Endothelial cell (in vitro differentiated cells): ENCODE results near the gene ADAMTS2. TPM values are rescaled to one million over a fixed set of nuclear protein-coding genes. Genes with fewer than 3 reads are reported as not detected.
A peak's percentile ranks its signal among the peaks of the same experiment; 100 is the strongest.

Experiments used
- DNase-seq: peaks from one replicate; pipeline ENCODE4 v3.0.0; 2021; ENCODE audit warnings: low spot score
- H3K27ac Mint-ChIP-seq: one replicate; pipeline ENCODE4 v1.8.0; 2021; ENCODE audit warnings: mixed read lengths, inconsistent platforms; ENCODE audit not compliant: unreplicated experiment
- H3K27me3 Mint-ChIP-seq: one replicate; pipeline ENCODE4 v1.8.0; 2021; ENCODE audit warnings: mild to moderate bottlenecking, moderate library complexity, mixed read lengths, inconsistent platforms; ENCODE audit not compliant: unreplicated experiment
- H3K36me3 Mint-ChIP-seq: one replicate; pipeline ENCODE4 v1.8.0; 2021; ENCODE audit warnings: mild to moderate bottlenecking, low read depth, mixed read lengths, inconsistent platforms; ENCODE audit not compliant: unreplicated experiment
- H3K4me1 Mint-ChIP-seq: one replicate; pipeline ENCODE4 v1.8.0; 2021; ENCODE audit warnings: mild to moderate bottlenecking, mixed read lengths, inconsistent platforms; ENCODE audit not compliant: unreplicated experiment
- H3K4me3 Mint-ChIP-seq: one replicate; pipeline ENCODE4 v1.8.0; 2021; ENCODE audit warnings: mild to moderate bottlenecking, mixed read lengths, inconsistent platforms; ENCODE audit not compliant: unreplicated experiment
- H3K9me3 Mint-ChIP-seq: one replicate; pipeline ENCODE4 v1.8.0; 2021; ENCODE audit warnings: mixed read lengths, inconsistent platforms; ENCODE audit not compliant: unreplicated experiment
- CTCF ChIP-seq: fragments of 200-600 bp; sonication (generic); IDR thresholded peaks from one replicate; pipeline ENCODE4 v1.5.0; 2021; ENCODE audit warnings: antibody characterized with exemption; ENCODE audit not compliant: unreplicated experiment
- total RNA-seq: library from RNA; stranded (reverse); fragmentation: NEBNext Ultra II Directional; extraction: Animal tissue kit (Norgen Biotek cat#: 25700); gene quantifications from one replicate; pipeline ENCODE4 v1.2.1, GENCODE V29; 2021; ENCODE audit not compliant: unreplicated experiment

Gene ADAMTS2
- total RNA-seq, 1 donor from 2014 or later: 1.5 TPM

- no peak for DNase-seq
- no peak for TF ChIP-seq CTCF
- H3K27me3 Mint-ChIP-seq: peaks cover 10% of the 10 kb centered on the region
- H3K36me3 Mint-ChIP-seq: peaks cover 10% of the 10 kb centered on the region
- H3K4me1 Mint-ChIP-seq: no peaks in the 10 kb centered on the region
- H3K27ac Mint-ChIP-seq: no peak overlapping the region
- H3K4me3 Mint-ChIP-seq: no peak overlapping the region
- peaks cover 13% of the 10 kb centered on the region for H3K9me3 Mint-ChIP-seq
Measured at GRCh38 chr5:179120951-179121666, 224.2 kb downstream of the ADAMTS2 start.

- peaks cover 10% of the 10 kb centered on the region for H3K27me3 Mint-ChIP-seq
- peaks cover 13% of the 10 kb centered on the region for H3K9me3 Mint-ChIP-seq
- DNase-seq: no peak
- H3K4me1 Mint-ChIP-seq: no peaks in the 10 kb centered on the region
- no peak overlapping the region for H3K27ac Mint-ChIP-seq
- H3K36me3 Mint-ChIP-seq: peaks cover 10% of the 10 kb centered on the region
- peak overlapping the region; percentile 58 for H3K4me3 Mint-ChIP-seq
- TF ChIP-seq CTCF: no peak
Measured at GRCh38 chr5:179120421-179120861, 224.8 kb downstream of the ADAMTS2 start.

- H3K9me3 Mint-ChIP-seq: peaks cover 22% of the 10 kb centered on the region
- no peak overlapping the region for H3K27ac Mint-ChIP-seq
- H3K27me3 Mint-ChIP-seq: peaks cover 9% of the 10 kb centered on the region
- TF ChIP-seq CTCF: no peak
- no peak for DNase-seq
- peaks cover 10% of the 10 kb centered on the region for H3K36me3 Mint-ChIP-seq
- no peaks in the 10 kb centered on the region for H3K4me1 Mint-ChIP-seq
- H3K4me3 Mint-ChIP-seq: peak overlapping the region; percentile 58
Measured at GRCh38 chr5:179119415-179120170, 225.7 kb downstream of the ADAMTS2 start.

- TF ChIP-seq CTCF: no peak
- no peak overlapping the region for H3K27ac Mint-ChIP-seq
- H3K9me3 Mint-ChIP-seq: peaks cover 26% of the 10 kb centered on the region
- no peaks in the 10 kb centered on the region for H3K4me1 Mint-ChIP-seq
- no peak overlapping the region for H3K4me3 Mint-ChIP-seq
- H3K36me3 Mint-ChIP-seq: peaks cover 7% of the 10 kb centered on the region
- peaks cover 8% of the 10 kb centered on the region for H3K27me3 Mint-ChIP-seq
- no peak for DNase-seq
Measured at GRCh38 chr5:179118756-179119414, 226.4 kb downstream of the ADAMTS2 start.

- DNase-seq: no peak
- Mint-ChIP-seq H3K36me3 (peaks cover 7% of the 10 kb centered on the region), H3K27me3 (peaks cover 7% of the 10 kb centered on the region), H3K4me1 (no peaks in the 10 kb centered on the region), H3K27ac (no peak overlapping the region), H3K4me3 (no peak overlapping the region), H3K9me3 (peaks cover 31% of the 10 kb centered on the region)
- no peak for TF ChIP-seq CTCF
Measured at GRCh38 chr5:179118338-179118737, 226.9 kb downstream of the ADAMTS2 start.
